GM18508 (cell line): ENCODE measurements around the gene RPS21.

Source experiments
- ATAC-seq: cut with Tn5 transposase; IDR thresholded peaks from one replicate; pipeline ENCODE4 v1.9.1; 2021; ENCODE audit warnings: moderate number of reproducible peaks; ENCODE audit not compliant: insufficient read depth, unreplicated experiment

The RPS21 gene

DNA sequence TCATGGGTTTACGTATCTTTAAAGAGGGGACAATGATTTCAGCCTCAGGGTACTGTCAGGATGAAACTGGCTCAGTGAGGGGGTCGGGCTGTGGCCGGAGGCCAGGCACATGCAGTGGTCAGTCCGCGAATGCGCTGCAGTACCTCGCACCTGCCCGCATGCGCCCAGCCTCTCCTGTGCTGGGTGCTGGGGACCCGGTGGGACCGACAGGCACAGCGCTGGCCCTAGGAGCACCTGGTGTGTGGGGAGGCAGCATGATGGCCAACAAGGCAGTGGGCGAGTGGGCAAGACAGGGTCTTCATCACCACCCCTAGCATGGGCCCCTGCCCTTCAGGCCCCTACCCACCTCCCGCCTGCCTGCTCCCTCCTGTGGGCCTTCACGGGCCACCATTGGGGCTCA is 21.2 kb downstream of the RPS21 start:
- ATAC-seq = no peak

- no peak for ATAC-seq
These were observed 21.7 kb downstream of the RPS21 start for GRCh38 chr20:62408640-62409039.

DNA sequence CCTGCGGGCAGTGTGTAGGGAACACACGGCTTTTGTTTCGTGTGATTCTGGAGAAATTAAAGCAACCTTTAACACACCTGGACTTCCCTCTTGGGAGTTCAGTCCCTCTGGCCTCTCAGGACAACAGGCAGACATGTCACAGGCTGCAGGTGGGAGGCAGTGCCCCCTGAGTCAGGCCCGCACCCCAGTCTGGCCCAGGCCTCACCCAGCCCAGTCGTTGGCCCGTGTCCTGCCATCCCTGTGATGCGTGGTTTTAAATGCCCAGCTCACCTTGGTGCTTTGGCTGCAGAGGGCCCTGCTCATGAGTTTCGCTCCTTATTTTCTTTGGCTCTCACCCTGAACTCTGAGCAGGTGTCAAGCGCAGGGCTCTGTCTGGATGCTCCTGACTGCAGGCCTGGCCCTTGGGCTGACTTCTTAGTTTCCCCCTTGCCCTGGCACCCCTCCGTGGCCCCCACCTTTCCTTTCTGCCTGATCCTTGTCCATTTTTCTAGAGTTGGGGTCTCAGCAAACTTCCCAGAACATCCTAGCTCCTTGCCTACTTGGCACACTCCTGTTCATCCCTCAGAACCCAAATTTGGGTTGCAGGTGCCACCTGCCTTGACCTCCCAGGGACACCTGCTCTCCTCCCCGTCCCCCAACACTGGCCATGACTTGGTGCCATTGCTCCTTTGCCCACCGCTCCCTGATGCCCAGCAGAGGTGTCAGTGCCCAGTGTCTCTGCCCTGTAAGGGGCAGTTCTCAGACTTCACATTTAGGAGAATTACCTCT is 22.4 kb downstream of the RPS21 start:
- no peak for ATAC-seq

DNA sequence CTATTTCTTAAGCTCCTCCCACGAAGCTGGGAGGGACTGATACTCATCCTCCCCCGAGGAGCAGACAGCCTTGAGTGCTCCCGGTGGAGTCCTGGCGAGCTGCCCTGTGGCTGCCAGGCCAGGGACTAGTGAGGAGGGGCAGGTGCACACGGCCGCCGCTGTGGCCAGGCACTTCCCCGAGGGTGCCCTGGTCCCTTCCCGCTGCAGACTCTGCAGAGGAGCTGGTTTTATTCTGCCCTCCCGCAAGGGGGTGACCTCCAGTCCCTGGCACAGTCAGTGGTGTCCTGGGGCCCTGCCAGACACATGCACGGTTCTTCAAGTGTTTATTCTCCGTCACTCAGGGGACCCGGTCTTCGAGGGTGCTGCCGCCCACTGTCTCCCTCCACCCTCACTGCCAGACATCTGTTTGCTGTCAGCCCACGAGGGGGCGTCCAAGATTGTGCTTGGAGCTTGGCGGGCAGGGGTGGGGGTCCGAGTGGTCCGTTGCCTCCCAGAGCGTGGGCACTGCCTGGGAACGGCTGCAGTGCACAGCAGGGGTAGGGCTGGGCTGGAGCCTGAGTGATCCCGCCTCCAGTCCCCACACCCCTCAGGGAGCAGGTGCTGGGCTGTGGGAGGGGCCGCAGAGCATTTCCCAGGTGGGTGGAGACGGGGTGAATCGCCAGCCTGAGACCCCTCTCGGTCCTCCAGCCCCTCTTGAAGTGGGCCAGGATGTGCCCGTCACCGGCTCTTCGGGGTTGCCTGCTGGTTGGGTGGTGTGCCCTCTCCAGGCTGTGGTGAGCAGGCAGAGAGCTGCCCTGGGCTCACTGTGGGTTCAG is 23.2 kb downstream of the RPS21 start:
- no peak for ATAC-seq

DNA sequence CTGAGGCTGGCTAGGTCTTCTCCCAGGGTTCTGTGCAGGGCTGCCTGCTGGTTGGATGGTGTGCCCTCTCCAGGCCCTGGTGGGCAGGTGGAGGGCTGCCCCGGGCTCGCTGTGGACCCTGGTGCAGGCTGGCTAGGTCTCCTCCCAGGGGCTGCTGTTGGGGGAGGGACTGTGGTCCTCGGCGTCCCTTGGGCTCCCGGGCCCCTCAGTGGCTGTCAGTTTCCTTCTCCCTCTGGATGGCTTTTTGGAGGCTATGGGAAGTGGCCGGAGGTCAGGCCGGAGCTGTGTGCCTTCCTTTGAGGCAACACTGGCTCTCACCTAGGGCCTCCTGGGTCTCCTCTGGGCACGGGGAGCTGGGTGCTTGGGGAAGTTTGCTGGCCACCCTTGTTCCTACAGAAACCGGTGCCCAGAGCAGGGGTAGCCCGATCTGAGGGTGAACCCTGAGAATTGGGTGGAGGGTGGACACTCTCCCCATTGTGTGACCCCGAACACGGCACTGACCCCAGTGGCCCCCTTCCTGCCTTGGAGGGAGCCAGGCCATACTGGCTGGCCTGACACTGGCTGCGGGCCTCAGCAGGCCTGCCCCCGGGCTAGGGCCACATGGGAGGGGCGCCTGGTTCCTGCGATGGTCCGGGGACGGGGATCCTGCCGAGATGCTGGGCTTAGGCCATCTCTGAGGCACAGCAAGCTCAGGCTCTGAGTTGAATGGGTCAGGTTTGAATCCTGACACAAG is 24.0 kb downstream of the RPS21 start:
- no peak for ATAC-seq

DNA sequence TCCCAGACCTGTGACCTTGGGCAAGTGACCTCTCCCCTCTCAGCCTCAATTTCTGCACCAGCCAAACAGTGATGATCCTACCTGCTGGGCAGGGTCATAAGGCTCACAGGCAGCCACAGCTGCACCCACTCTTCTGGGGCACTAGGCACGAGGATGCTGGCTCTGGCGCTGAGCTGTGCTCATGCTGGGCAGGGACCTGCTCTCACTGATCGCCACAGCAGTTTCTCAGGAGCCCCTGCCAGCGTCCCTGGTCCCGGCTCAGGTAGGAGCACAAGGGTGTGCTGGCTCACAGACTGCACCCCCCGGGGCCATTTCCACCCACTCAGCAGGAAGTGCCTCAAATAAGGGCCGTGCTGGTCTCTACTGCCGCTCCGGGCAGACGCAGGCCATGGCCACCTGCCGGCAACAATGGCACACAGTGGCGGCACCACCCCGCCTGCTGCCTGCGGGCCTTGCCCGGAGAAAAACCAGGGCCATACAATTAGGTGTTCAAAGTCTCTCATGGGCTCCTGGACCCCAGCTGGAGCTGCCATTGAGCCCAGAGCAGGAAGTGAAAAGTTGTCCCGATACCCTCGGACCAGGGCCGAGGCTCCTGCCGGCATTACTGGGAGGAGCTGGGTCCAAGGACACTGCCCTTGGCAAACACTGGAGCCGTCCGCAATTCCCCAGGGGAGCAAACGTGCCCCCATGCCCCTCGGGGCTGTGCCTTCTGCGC is 24.7 kb downstream of the RPS21 start:
- ATAC-seq = no peak

DNA sequence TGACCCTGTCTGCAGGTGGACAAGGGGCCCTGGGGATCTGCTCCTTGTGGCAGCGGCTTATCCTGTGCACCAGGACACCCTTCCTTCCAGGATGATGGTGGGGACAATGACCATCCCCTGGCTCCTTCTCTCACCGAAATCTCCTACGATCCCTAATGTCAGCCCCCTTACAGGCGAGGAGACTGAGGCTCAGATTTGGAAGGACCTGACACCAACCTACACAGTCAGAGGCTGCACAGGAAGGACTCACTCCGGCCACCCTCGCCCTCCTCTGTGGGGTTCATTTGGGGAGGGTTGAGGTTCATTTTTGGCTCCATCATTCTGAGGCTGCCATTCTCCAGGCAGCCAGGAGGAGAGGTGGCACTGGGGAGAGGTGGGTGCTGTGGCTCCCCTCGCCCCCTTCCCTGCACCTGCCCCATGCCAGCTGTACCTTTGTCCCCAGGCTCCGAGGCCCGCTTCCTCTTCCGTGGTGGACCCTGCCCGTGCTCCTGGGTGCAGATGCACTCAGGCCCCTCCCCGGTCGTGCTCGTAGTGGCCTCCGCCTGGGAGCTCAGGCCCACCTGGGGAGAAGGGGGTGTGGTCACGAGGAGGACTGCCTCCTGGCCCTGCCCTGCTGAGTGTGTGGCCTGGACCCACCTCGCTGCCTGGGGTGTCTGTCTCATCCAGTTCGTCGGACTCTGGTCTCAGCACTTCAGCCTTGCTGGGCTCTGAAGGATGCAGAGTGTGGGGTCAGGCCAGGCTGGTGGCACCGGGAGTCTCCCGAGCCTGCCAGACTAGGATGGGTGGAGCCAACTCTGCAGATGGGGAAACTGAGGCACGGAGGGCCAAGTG is 25.5 kb downstream of the RPS21 start:
- no peak for ATAC-seq

DNA sequence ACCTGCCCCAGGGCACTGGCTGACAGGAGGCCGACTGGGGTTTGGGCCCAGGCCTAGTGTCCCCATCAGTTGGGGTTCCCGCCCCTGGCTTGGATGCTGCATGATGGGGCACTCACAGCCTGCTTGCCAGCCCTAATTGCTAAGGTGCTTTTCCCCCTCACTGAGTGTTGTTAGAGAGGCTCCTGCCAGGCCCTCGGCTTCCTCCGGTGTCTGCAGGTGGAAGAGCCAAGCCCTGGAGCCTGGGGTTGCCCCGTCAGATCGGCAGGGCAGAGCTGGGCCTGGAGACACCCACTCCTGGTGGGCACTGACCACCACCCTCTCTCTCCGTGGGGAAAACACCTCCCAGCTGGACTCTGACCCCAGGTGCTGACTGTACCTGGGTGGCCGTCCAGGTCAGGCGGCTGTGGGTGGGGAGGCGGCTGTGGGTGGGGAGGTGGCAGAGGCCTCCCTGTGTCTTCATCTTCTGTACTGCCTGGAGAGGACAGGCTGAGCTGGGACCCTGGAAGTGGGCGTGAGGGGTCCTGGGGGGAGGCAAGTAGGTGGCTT is 26.2 kb downstream of the RPS21 start:
- ATAC-seq = no peak

- no peak for ATAC-seq
These were observed 27.1 kb downstream of the RPS21 start for GRCh38 chr20:62413896-62414481.

DNA sequence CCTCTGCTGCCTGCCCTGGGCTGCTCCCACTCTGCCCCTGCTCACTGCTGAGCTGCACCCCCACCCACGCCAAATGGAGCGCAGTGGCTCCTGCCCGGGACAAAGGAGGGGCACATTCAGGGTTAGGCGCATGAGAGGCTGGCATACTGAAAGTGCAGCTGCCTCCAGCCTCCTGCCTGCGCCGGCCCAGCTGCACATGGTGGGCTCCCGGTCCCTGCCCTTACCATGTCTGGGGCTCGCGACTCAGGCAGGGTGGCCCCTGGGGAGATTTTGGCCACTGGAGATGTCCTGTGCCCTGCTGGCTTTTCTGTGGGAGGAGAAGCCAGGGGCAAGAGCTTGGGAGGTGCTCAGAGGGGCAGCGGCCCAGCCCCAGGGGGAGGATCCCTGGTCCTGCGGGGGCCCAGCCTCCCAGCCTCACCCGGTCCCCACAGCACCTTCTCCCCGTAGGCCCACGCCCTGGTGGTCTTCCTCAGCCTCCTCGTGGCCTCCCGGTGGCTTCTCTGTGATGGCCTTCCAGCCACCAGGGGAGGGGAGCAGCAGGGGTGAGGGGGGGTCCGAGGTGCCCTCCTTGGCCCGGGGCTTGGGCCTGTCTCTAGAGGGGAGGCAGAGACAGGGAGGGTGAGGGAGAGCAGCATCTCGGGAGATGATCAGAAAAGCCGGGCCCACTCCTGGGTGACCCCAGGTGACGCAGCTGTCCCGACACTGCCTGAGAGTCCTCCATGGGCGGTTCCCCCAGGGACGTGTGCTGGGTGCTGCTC is 28.6 kb downstream of the RPS21 start:
- no peak for ATAC-seq

- no peak for ATAC-seq
These were observed 30.0 kb downstream of the RPS21 start for GRCh38 chr20:62416651-62417637.

- no peak for ATAC-seq
These were observed 31.2 kb downstream of the RPS21 start for GRCh38 chr20:62417981-62418708.

DNA sequence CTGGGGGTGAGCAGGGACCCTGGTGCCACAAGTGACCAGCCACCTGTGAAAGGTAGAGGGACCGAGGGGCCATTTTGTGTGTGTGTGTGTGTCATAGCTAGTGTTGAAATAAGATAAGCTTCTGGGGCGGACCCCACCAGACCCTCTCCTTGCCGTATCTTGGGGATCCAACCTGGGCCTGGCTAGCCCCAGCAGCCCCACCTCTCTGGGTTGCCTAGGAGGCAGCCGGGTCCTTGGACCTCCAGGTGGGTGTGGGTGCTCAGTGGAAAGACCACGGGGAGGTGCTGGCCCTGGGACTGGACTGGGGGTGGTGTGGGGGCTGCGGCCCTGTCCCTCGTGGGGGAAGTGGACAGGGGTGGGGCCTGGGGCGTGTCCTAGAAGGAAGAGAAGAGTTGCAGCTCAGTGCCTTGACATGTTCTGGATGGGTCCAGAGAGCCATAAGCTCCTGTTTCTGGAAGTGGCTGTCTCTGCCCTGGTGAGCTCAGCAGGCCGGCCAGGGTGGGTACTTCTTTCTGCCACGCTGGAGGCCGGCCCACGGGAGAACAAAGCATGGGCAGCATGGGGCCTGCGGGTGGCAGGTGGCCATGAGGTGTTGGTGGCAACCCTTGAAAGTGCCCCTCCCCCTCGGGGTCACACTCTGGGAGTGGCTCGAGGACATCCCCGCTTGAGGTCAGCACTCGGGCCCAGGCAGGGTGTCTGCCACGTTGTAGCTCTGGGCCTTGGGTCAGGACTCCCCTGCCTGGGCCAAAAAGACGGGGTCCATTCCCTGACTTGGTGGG is 32.0 kb downstream of the RPS21 start:
- ATAC-seq = no peak

DNA sequence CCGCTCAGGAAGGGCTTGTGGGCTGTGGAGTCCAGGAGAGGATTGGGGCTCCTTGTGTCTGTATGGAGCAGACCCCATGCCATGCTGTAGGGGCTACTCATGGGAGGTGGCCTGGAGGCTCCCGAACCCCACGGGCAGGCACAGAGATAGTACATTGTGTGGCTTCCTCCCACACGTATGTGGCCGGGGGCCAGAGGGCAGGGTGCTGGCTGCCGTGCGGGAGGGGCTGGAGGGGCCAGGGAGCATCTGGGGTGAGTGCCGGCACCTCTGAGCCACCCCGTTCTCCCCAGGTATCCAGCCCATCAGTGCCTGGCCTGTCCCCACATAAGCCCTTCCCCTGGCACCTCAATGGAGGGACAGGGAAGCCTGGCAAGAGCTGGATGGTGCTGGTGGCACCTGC is 32.9 kb downstream of the RPS21 start:
- ATAC-seq = no peak

- ATAC-seq = no peak
These were observed 34.2 kb downstream of the RPS21 start for GRCh38 chr20:62420846-62421715.
